ENCODE data around the gene TSSC4.

GRCh38 chr11:2449548-2450320, 49.2 kb downstream of the TSSC4 start:
- TF ChIP-seq, protein P1, sequence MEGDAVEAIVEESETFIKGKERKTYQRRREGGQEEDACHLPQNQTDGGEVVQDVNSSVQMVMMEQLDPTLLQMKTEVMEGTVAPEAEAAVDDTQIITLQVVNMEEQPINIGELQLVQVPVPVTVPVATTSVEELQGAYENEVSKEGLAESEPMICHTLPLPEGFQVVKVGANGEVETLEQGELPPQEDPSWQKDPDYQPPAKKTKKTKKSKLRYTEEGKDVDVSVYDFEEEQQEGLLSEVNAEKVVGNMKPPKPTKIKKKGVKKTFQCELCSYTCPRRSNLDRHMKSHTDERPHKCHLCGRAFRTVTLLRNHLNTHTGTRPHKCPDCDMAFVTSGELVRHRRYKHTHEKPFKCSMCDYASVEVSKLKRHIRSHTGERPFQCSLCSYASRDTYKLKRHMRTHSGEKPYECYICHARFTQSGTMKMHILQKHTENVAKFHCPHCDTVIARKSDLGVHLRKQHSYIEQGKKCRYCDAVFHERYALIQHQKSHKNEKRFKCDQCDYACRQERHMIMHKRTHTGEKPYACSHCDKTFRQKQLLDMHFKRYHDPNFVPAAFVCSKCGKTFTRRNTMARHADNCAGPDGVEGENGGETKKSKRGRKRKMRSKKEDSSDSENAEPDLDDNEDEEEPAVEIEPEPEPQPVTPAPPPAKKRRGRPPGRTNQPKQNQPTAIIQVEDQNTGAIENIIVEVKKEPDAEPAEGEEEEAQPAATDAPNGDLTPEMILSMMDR (IDR thresholded peaks at IDR 0.05 in 2 of 3, conservative IDR thresholded peaks at IDR 0.05 in 1 of 3; ENCODE audit: insufficient read depth in 2 of 3, low read depth in 1 of 3, low read length in 3 of 3), result no peak
- TF ChIP-seq CTCFL (IDR thresholded peaks at IDR 0.05; ENCODE audit: borderline replicate concordance, insufficient read depth, low read depth, low read length, poor library complexity, severe bottlenecking) (no peak), EP300 (IDR thresholded peaks at IDR 0.05; ENCODE audit: low read length) (no peak), SMARCB1 (IDR thresholded peaks at IDR 0.05; ENCODE audit: insufficient read length, low read depth) (no peak), SIX5 (IDR thresholded peaks at IDR 0.05; ENCODE audit: borderline replicate concordance in 1 of 2, insufficient read depth in 1 of 2, low read depth in 1 of 2, low read length in 2 of 2) (no peak), REST (IDR thresholded peaks at IDR 0.05; ENCODE audit: borderline replicate concordance) (no peak), REST (CRISPR knock-in tag; IDR thresholded peaks at IDR 0.05; ENCODE audit: low read depth) (no peak), IRF2 (CRISPR knock-in tag; IDR thresholded peaks at IDR 0.05) (no peak), DDX20 (tag; IDR thresholded peaks at IDR 0.05; ENCODE audit: low read depth) (no peak)

All from K562 (cell line).